H9 (cell line): ENCODE results near the gene KCNAB1. TPM values are rescaled to one million over a fixed set of nuclear protein-coding genes. Genes with fewer than 3 reads are reported as not detected.

ENCODE experiments used
- DNase-seq: peaks from one replicate; pipeline ENCODE4 v3.0.0-alpha.2; 2017
- H2AFZ ChIP-seq: one replicate; pipeline ENCODE4 v1.6.1; 2013; ENCODE audit warnings: mild to moderate bottlenecking, low read length, control low read depth, moderate library complexity
- H2AK5ac ChIP-seq: 2 replicates; pipeline ENCODE4 v1.6.1; 2013; ENCODE audit warnings: low read length, control low read depth, mixed read lengths; ENCODE audit not compliant: insufficient read length
- H2BK120ac ChIP-seq: one replicate; pipeline ENCODE4 v1.6.1; 2013; ENCODE audit warnings: low read depth, mild to moderate bottlenecking, low read length, control low read depth, inconsistent platforms; ENCODE audit not compliant: poor library complexity, severe bottlenecking
- H2BK12ac ChIP-seq: 2 replicates; pipeline ENCODE4 v1.6.1; 2013; ENCODE audit warnings: low read length, control low read depth, mixed read lengths, low read depth; ENCODE audit not compliant: insufficient read length
- H2BK15ac ChIP-seq: 2 replicates; pipeline ENCODE4 v1.6.1; 2013; ENCODE audit warnings: low read depth, low read length, control low read depth
- H2BK20ac ChIP-seq: one replicate; pipeline ENCODE4 v1.6.1; 2013; ENCODE audit warnings: low read depth, mild to moderate bottlenecking, low read length, control low read depth, inconsistent platforms; ENCODE audit not compliant: poor library complexity, severe bottlenecking
- H2BK5ac ChIP-seq: 2 replicates; pipeline ENCODE4 v1.6.1; 2013; ENCODE audit warnings: low read length, control low read depth, mixed read lengths; ENCODE audit not compliant: insufficient read length
- H3K14ac ChIP-seq: 2 replicates; pipeline ENCODE4 v1.6.1; 2013; ENCODE audit warnings: low read length, control low read depth; ENCODE audit not compliant: insufficient read depth
- H3K18ac ChIP-seq: 2 replicates; pipeline ENCODE4 v1.6.1; 2013; ENCODE audit warnings: low read depth, mild to moderate bottlenecking, mixed read lengths, low read length, control low read depth; ENCODE audit not compliant: insufficient read length
- H3K23ac ChIP-seq: 2 replicates; pipeline ENCODE4 v1.6.1; 2013; ENCODE audit warnings: low read length, control low read depth, mixed read lengths, low read depth; ENCODE audit not compliant: insufficient read length
- H3K23me2 ChIP-seq: 2 replicates; pipeline ENCODE4 v1.6.1; 2013; ENCODE audit warnings: low read depth, mild to moderate bottlenecking, mixed read lengths, low read length, control low read depth; ENCODE audit not compliant: insufficient read length, poor library complexity, severe bottlenecking
- H3K27ac ChIP-seq: 2 replicates; pipeline ENCODE4 v1.5.1; 2013; ENCODE audit warnings: low read length, control low read depth, mixed read lengths, low read depth; ENCODE audit not compliant: insufficient read length
- H3K27me3 ChIP-seq: 2 replicates; pipeline ENCODE4 v1.6.1; 2013; ENCODE audit warnings: low read length, control low read depth, inconsistent platforms; ENCODE audit not compliant: insufficient read depth
- H3K4ac ChIP-seq: 2 replicates; pipeline ENCODE4 v1.6.1; 2013; ENCODE audit warnings: low read depth, mild to moderate bottlenecking, control low read depth, inconsistent platforms, low read length, moderate library complexity
- H3K4me1 ChIP-seq: 2 replicates; pipeline ENCODE4 v1.6.1; 2013; ENCODE audit warnings: low read length, control low read depth, inconsistent platforms; ENCODE audit not compliant: insufficient read depth
- H3K4me2 ChIP-seq: 2 replicates; pipeline ENCODE4 v1.6.1; 2013; ENCODE audit warnings: low read length, control low read depth, mixed read lengths; ENCODE audit not compliant: insufficient read length, insufficient read depth
- H3K56ac ChIP-seq: 2 replicates; pipeline ENCODE4 v1.6.1; 2013; ENCODE audit warnings: low read depth, mild to moderate bottlenecking, mixed read lengths, low read length, control low read depth; ENCODE audit not compliant: insufficient read length
- H3K79me1 ChIP-seq: 2 replicates; pipeline ENCODE4 v1.6.1; 2013; ENCODE audit warnings: low read depth, mild to moderate bottlenecking, moderate library complexity, low read length, control low read depth, inconsistent platforms; ENCODE audit not compliant: insufficient read depth, poor library complexity, severe bottlenecking
- H3K79me2 ChIP-seq: 2 replicates; pipeline ENCODE4 v1.6.1; 2013; ENCODE audit warnings: low read length, control low read depth, inconsistent platforms; ENCODE audit not compliant: insufficient read depth
- H3K9ac ChIP-seq: 2 replicates; pipeline ENCODE4 v1.6.1; 2013; ENCODE audit warnings: low read length, control low read depth, mixed read lengths; ENCODE audit not compliant: insufficient read length; ENCODE audit errors: extremely low read depth
- H3K9me3 ChIP-seq: one replicate; pipeline ENCODE4 v1.6.1; 2013; ENCODE audit warnings: low read depth, low read length, inconsistent platforms; ENCODE audit not compliant: control insufficient read depth
- H3T11ph ChIP-seq: one replicate; pipeline ENCODE4 v1.6.1; 2013; ENCODE audit warnings: mild to moderate bottlenecking, low read length, control low read depth, inconsistent platforms
- H4K20me1 ChIP-seq: one replicate; pipeline ENCODE4 v1.6.1; 2013; ENCODE audit not compliant: control insufficient read depth, insufficient read length, insufficient read depth
- H4K5ac ChIP-seq: 2 replicates; pipeline ENCODE4 v1.6.1; 2013; ENCODE audit warnings: low read depth, mild to moderate bottlenecking, mixed read lengths, low read length, control low read depth; ENCODE audit not compliant: insufficient read length
- H4K8ac ChIP-seq: replicated peaks from 2 replicates; pipeline ENCODE4 v1.6.1; 2013; ENCODE audit warnings: low read length, control low read depth, mixed read lengths, low read depth; ENCODE audit not compliant: insufficient read length
- H4K91ac ChIP-seq: 2 replicates; pipeline ENCODE4 v1.6.1; 2013; ENCODE audit warnings: low read depth, mild to moderate bottlenecking, moderate library complexity, mixed read lengths, low read length, control low read depth; ENCODE audit not compliant: insufficient read length
- H3K27ac Mint-ChIP-seq, 3 experiments: 2 replicates in 2 of 3; 3 replicates in 1 of 3; pipeline ENCODE4 v1.8.0; 2020 to 2021; ENCODE audit warnings: mixed read lengths in 3 of 3, mild to moderate bottlenecking in 1 of 3, moderate library complexity in 1 of 3
- H3K27me3 Mint-ChIP-seq: 2 replicates; pipeline ENCODE4 v1.8.0; 2021; ENCODE audit warnings: low read depth, mild to moderate bottlenecking, moderate library complexity, mixed read lengths
- H3K36me3 Mint-ChIP-seq, 3 experiments: 2 replicates in 2 of 3; 3 replicates in 1 of 3; pipeline ENCODE4 v1.8.0; 2020 to 2021; ENCODE audit warnings: low read depth in 3 of 3, mixed read lengths in 3 of 3; ENCODE audit not compliant: insufficient read depth in 1 of 3
- H3K4me1 Mint-ChIP-seq, 2 experiments: 2 replicates each; pipeline ENCODE4 v1.8.0; 2020; ENCODE audit warnings: mixed read lengths in 2 of 2
- H3K4me3 Mint-ChIP-seq, 2 experiments: 2 replicates in 1 of 2; 3 replicates in 1 of 2; pipeline ENCODE4 v1.8.0; 2020 to 2021; ENCODE audit warnings: mild to moderate bottlenecking in 2 of 2, mixed read lengths in 2 of 2, moderate library complexity in 1 of 2
- H3K9me3 Mint-ChIP-seq, 2 experiments: 2 replicates in 1 of 2; 3 replicates in 1 of 2; pipeline ENCODE4 v1.8.0; 2020; ENCODE audit warnings: mild to moderate bottlenecking in 2 of 2, mixed read lengths in 2 of 2, moderate library complexity in 1 of 2
- CTCF ChIP-seq: fragments of 200-600 bp; sonication (generic); conservative IDR thresholded peaks from 3 replicates; pipeline ENCODE4 v1.8.0; 2021; ENCODE audit warnings: antibody characterized with exemption, mild to moderate bottlenecking
- WGBS: extraction: QIAGEN DNeasy Blood & Tissue Kit; methylation state at CpG from one replicate; pipeline ENCODE4 v1.1.7; 2013; ENCODE audit warnings: missing lambda C conversion rate, low lambda C conversion rate, mixed read lengths; ENCODE audit not compliant: insufficient read length; ENCODE audit errors: extremely low coverage; 5-methylcytosine and 5-hydroxymethylcytosine counted together
- total RNA-seq: library from RNA; stranded (reverse); gene quantifications from 2 replicates; pipeline ENCODE4 v1.2.1, GENCODE V29; 2021

The KCNAB1 gene
- total RNA-seq, 1 experiment from 2014 or later = 3.7 TPM

- H3K27ac Mint-ChIP-seq = no peak overlapping the region
- H3K23me2 ChIP-seq = no peaks in the 10 kb centered on the region
- H2BK12ac ChIP-seq = no peak overlapping the region
- no peak overlapping the region for H2BK15ac ChIP-seq
- no peak overlapping the region for H3K9ac ChIP-seq
- no peaks in the 10 kb centered on the region for H3K79me2 ChIP-seq
- H3K27me3 ChIP-seq = no peaks in the 10 kb centered on the region
- peaks cover 12 to 17% of the 10 kb centered on the region in 2 experiments; a peak in 2 of 4 replicates for H3K4me1 Mint-ChIP-seq
- H3K4me2 ChIP-seq = no peak overlapping the region
- no peak overlapping the region for H2BK5ac ChIP-seq
- no peak overlapping the region for H3T11ph ChIP-seq
- no peaks in the 10 kb centered on the region for H3K9me3 Mint-ChIP-seq
- TF ChIP-seq CTCF = peak; percentile 78
- no peak overlapping the region for H2BK20ac ChIP-seq
- WGBS = no CpG with 5 or more reads among the region's 2 CpGs
- no peak overlapping the region for H4K5ac ChIP-seq
- no peaks in the 10 kb centered on the region for H3K79me1 ChIP-seq
- no peak overlapping the region for H3K4me3 Mint-ChIP-seq
- no peak overlapping the region for H2AFZ ChIP-seq
- H3K4me1 ChIP-seq = no peaks in the 10 kb centered on the region
- H3K56ac ChIP-seq = no peak overlapping the region
- no peak overlapping the region for H3K27ac ChIP-seq
- no peak overlapping the region for H3K4ac ChIP-seq
- no peak overlapping the region for H2BK120ac ChIP-seq
- H2AK5ac ChIP-seq = no peak overlapping the region
- no peaks in the 10 kb centered on the region for H4K20me1 ChIP-seq
- H3K14ac ChIP-seq = no peak overlapping the region
- no peaks in the 10 kb centered on the region for H3K27me3 Mint-ChIP-seq
- DNase-seq = no peak
- no peaks in the 10 kb centered on the region for H3K36me3 Mint-ChIP-seq
- no peak overlapping the region for H4K8ac ChIP-seq
- no peak overlapping the region for H4K91ac ChIP-seq
- no peak overlapping the region for H3K18ac ChIP-seq
- no peak overlapping the region for H3K23ac ChIP-seq
- H3K9me3 ChIP-seq = no peaks in the 10 kb centered on the region
Measured at GRCh38 chr3:156449710-156450574, 329.6 kb downstream of the KCNAB1 start.
